Heart right ventricle (tissue), 16 donors: ENCODE measurements around the gene TMEM171. TPM values are rescaled to one million over a fixed set of nuclear protein-coding genes. Genes with fewer than 3 reads are reported as not detected.

ENCODE experiments used
- ATAC-seq, 8 donors: fragments of 200-7000 bp; cut with Tn5 transposase; one replicate each; pipeline ENCODE4 v1.9.1; 2020; ENCODE audit warnings: mild to moderate bottlenecking in 8 of 8, moderate library complexity in 8 of 8, moderate number of reproducible peaks in 1 of 8
- DNase-seq, 2 donors: peaks; one replicate each; pipeline ENCODE4 v3.0.0-alpha.2; 2020
- H3K27ac ChIP-seq, 10 donors: fragments of 200-600 bp; sonication (generic) in 2 of 10; one replicate each; pipeline versions ENCODE4 v1.5.0 to v1.8.0; 2020 to 2022; ENCODE audit warnings: mild to moderate bottlenecking in 3 of 10
- H3K27me3 ChIP-seq, 7 donors: fragments of 200-600 bp; one replicate each; pipeline ENCODE4 v1.8.0; 2021 to 2022; ENCODE audit warnings: mild to moderate bottlenecking in 2 of 7
- H3K36me3 ChIP-seq, 9 donors: fragments of 200-600 bp; sonication (generic) in 1 of 9; one replicate each; pipeline versions ENCODE4 v1.5.0 to v1.8.0; 2020 to 2022; ENCODE audit warnings: mild to moderate bottlenecking in 2 of 9
- H3K4me1 ChIP-seq, 9 donors: fragments of 200-600 bp; sonication (generic) in 1 of 9; one replicate each; pipeline versions ENCODE4 v1.5.0 to v1.8.0; 2020 to 2022; ENCODE audit warnings: mild to moderate bottlenecking in 4 of 9
- H3K4me3 ChIP-seq, 10 donors: fragments of 200-600 bp; sonication (generic) in 2 of 10; one replicate each; pipeline versions ENCODE4 v1.5.0 to v1.8.0; 2020 to 2022; ENCODE audit warnings: mild to moderate bottlenecking in 7 of 10, moderate library complexity in 2 of 10
- H3K9me3 ChIP-seq, 11 donors: fragments of 200-600 bp in 10 of 11; sonication (generic) in 2 of 11; one replicate each; pipeline versions ENCODE4 v1.5.0 to v1.8.0; 2013 to 2022; ENCODE audit warnings: mild to moderate bottlenecking in 2 of 11, control low read depth in 1 of 11, moderate library complexity in 1 of 11
- CTCF ChIP-seq, 9 donors: fragments of 200-600 bp; sonication (generic) in 2 of 9; IDR thresholded peaks; one replicate each; pipeline versions ENCODE4 v1.5.0 to v1.8.0; 2021 to 2022; ENCODE audit warnings: antibody characterized with exemption in 9 of 9, mild to moderate bottlenecking in 5 of 9, moderate library complexity in 1 of 9
- WGBS, 2 donors: extraction: QIAGEN DNeasy Blood & Tissue Kit; methylation state at CpG; one replicate each; pipeline ENCODE4 v1.1.7; 2013; ENCODE audit warnings: inconsistent platforms in 1 of 2; 5-methylcytosine and 5-hydroxymethylcytosine counted together
- intact Hi-C, 10 donors: fragments of 100-400 bp; cut with DNase I; formaldehyde crosslinking; loops; one replicate each; pipeline versions ENCODE4 v1.11.1 to v1.14.2; 2022
- polyA plus RNA-seq, 2 donors: library from polyadenylated mRNA; stranded (reverse); fragments of 200-250 nt; gene quantifications; one replicate each; pipeline ENCODE4 v1.2.3, GENCODE V29; 2013
- total RNA-seq, 10 donors: library from RNA; stranded (reverse); fragmentation: NEBNext Ultra II Directional in 3 of 10; extraction: Animal tissue kit (Norgen Biotek cat#: 25700) in 3 of 10; gene quantifications; one replicate each; pipeline versions ENCODE4 v1.2.1 to v1.2.4, GENCODE V29; 2021 to 2023
- donor health status: Arrhythmogenic right ventricular cardiomyopathy.
- donor health status: ischemic (EF 13 %, LVEDD 7.1; RV severe dilation, severe dysfunction).
- donor health status: healthy with polysubstance abuse.
- donor health status: DM: no; HTN: yes; CAD: no.
- donor health status: DM: no; HTN: no; CAD: no.
- donor health status: ischemic (EF 25% LVEDD 6.9; RV normal size, moderate dysfunction).
- donor health status: ischemic (EF 25% LVEDD 5.7; RV mildly dilated, moderate dysfunction).
- donor health status: healthy.
- donor health status: DM: yes; HTN: yes; CAD: no.
- donor health status: Ischemic cardiomyopathy.
- donor health status: ischemic (EF 35%, LVEDD 5.7; RV mildly dilated, moderate dysfunction).
- donor health status: nonischemic (EF 11% LVEDD 7.7; RV severe dilation, severe dysfunction).
- donor health status: DM: yes; HTN: yes; CAD: no.
- donor health status: PGD.
- donor health status: ischemic (EF 29% LVEDD 5.4; RV normal size, mild dysfunction).
- donor health status: nonischemic (EF 23%, LVEDD 6.1; RV moderate dilation, normal function).

The TMEM171 gene
- total and polyA plus RNA-seq, 12 donors, result 0.03 TPM; not detected in 11

- ATAC-seq (no peak), DNase-seq (no peak)
- 79 to 81% methylated on average over 4 of the region's 4 CpGs for WGBS, 2 donors
- no peak for TF ChIP-seq CTCF (IDR thresholded peaks at IDR 0.05)
- H3K27ac ChIP-seq, result no peak overlapping the region
- H3K9me3 ChIP-seq, result no peaks in the 10 kb centered on the region
- intact Hi-C loops, result no loop called here
- H3K27me3 ChIP-seq, result peaks cover 0 to 68% (median 45%) of the 10 kb centered on the region in 7 donors
- H3K4me1 ChIP-seq, result peaks cover 0 to 16% (median 5%) of the 10 kb centered on the region in 9 donors
- no peak overlapping the region for H3K4me3 ChIP-seq
- no peaks in the 10 kb centered on the region for H3K36me3 ChIP-seq
Measured at GRCh38 chr5:73125289-73125688, 4.9 kb downstream of the TMEM171 start.

- TF ChIP-seq CTCF (IDR thresholded peaks at IDR 0.05), result no peak
- DNase-seq (no peak), ATAC-seq (peak in 1 of 8 donors; percentile 29)
- peaks cover 0 to 58% (median 35%) of the 10 kb centered on the region in 7 donors for H3K27me3 ChIP-seq
- H3K9me3 ChIP-seq, result no peaks in the 10 kb centered on the region
- no peak overlapping the region for H3K27ac ChIP-seq
- intact Hi-C loops, result no loop called here
- WGBS, 2 donors, result 74 to 86% methylated on average over 4 of the region's 4 CpGs
- peaks cover 0 to 11% (median 0%) of the 10 kb centered on the region in 9 donors for H3K4me1 ChIP-seq
- no peak overlapping the region for H3K4me3 ChIP-seq
- no peaks in the 10 kb centered on the region for H3K36me3 ChIP-seq
Measured at GRCh38 chr5:73126381-73126780, 6.0 kb downstream of the TMEM171 start.

- Histone ChIP-seq H3K27me3 (peaks cover 0 to 52% (median 30%) of the 10 kb centered on the region in 7 donors), H3K36me3 (no peaks in the 10 kb centered on the region), H3K9me3 (no peaks in the 10 kb centered on the region), H3K4me1 (peaks cover 0 to 11% (median 0%) of the 10 kb centered on the region in 9 donors), H3K27ac (no peak overlapping the region), H3K4me3 (no peak overlapping the region)
- no peak for TF ChIP-seq CTCF (IDR thresholded peaks at IDR 0.05)
- DNase-seq (no peak), ATAC-seq (no peak)
- 70 to 73% methylated on average over 1 of the region's 1 CpG for WGBS, 2 donors
- intact Hi-C loops, result no loop called here
Measured at GRCh38 chr5:73126957-73127356, 6.6 kb downstream of the TMEM171 start.

DNA sequence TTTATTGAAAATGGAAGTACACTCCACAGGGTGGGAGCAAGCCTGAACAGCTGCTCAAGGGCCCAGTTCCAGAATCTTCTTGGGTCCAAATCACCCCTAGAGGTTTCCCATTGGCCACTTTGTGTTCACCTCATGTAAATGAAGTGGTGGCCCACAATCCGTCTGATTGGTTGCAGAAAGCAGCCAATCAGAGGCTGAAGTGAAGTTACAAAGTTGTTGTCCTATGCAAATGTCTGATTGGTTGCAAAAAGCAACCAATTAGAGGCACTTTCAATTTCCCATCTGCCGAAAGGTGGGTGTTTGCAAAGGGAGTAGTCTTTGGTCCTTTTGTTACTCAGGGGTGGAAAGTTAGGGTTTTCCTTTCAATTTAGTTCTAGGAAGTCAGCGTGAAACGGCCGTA lies 8.8 kb downstream of the TMEM171 start:
- ATAC-seq, result no peak
- 83 to 87% methylated on average over 5 of the region's 5 CpGs for WGBS, 2 donors
- Histone ChIP-seq H3K4me1 (no peaks in the 10 kb centered on the region), H3K9me3 (no peaks in the 10 kb centered on the region), H3K27me3 (peaks cover 0 to 32% (median 15%) of the 10 kb centered on the region in 7 donors), H3K36me3 (no peaks in the 10 kb centered on the region), H3K27ac (no peak overlapping the region), H3K4me3 (no peak overlapping the region)
- intact Hi-C loops, result no loop called here
- TF ChIP-seq CTCF (IDR thresholded peaks at IDR 0.05), result no peak
- DNase-seq, result no peak
